PFSK-1 (cell line): ENCODE data around the gene NFE2L3.

Experiments
- FOXP2 ChIP-seq: optimal IDR thresholded peaks from 2 replicates; pipeline ENCODE3; 2011; ENCODE audit warnings: borderline replicate concordance, control low read depth, inconsistent platforms; ENCODE audit not compliant: insufficient read depth; ENCODE audit errors: extremely low read length, extremely low read depth
- POLR2AphosphoS5 ChIP-seq: IDR thresholded peaks from 2 replicates; pipeline ENCODE4 v1.6.1; 2012; ENCODE audit warnings: low read depth, mild to moderate bottlenecking, control low read depth, low read length, moderate library complexity
- SIN3A ChIP-seq: IDR thresholded peaks from 2 replicates; pipeline ENCODE4 v1.6.1; 2012; ENCODE audit warnings: mild to moderate bottlenecking, low read length, moderate library complexity, borderline replicate concordance; ENCODE audit not compliant: insufficient read depth
- TAF1 ChIP-seq: IDR thresholded peaks from 2 replicates; pipeline ENCODE4 v1.6.1; 2012; ENCODE audit warnings: low read length, control low read depth, borderline replicate concordance; ENCODE audit not compliant: insufficient read depth
- TF ChIP-seq, protein P1 (sequence below), 2 experiments: IDR thresholded peaks; 2 replicates each; pipeline versions ENCODE4 v1.6.1 to v1.8.0; 2011 to 2012; ENCODE audit warnings: low read depth in 2 of 2, low read length in 2 of 2, control low read depth in 1 of 2, inconsistent platforms in 1 of 2, mild to moderate bottlenecking in 1 of 2, moderate library complexity in 1 of 2; ENCODE audit not compliant: insufficient read depth in 1 of 2

The NFE2L3 gene

DNA sequence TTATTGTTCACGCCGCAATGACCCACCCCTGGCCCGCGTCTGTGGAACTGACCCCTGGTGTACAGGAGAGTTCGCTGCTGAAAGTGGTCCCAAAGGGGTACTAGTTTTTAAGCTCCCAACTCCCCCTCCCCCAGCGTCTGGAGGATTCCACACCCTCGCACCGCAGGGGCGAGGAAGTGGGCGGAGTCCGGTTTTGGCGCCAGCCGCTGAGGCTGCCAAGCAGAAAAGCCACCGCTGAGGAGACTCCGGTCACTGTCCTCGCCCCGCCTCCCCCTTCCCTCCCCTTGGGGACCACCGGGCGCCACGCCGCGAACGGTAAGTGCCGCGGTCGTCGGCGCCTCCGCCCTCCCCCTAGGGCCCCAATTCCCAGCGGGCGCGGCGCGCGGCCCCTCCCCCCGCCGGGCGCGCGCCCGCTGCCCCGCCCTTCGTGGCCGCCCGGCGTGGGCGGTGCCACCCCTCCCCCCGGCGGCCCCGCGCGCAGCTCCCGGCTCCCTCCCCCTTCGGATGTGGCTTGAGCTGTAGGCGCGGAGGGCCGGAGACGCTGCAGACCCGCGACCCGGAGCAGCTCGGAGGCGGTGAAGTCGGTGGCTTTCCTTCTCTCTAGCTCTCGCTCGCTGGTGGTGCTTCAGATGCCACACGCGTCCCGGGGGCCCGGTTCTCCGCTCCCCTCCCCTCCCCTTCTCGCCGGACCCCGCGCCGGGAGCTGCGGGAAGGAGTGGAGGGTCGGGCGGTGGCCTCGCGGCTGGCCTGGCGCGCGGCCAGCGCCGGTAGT, 49.4 kb downstream of the NFE2L3 start, which contains the start of gene CBX3:
TSS of gene CBX3 (plus strand) at position 499 of the 772 bp plus-strand sequence. CDS start 1,254 bp downstream, outside the sequence.
- TF ChIP-seq SIN3A (no peak; the same call in 1 of the 2 replicates), POLR2AphosphoS5 (peak; percentile 84), FOXP2 (no peak), TAF1 (peak; percentile 91)
- TF ChIP-seq, protein P1, sequence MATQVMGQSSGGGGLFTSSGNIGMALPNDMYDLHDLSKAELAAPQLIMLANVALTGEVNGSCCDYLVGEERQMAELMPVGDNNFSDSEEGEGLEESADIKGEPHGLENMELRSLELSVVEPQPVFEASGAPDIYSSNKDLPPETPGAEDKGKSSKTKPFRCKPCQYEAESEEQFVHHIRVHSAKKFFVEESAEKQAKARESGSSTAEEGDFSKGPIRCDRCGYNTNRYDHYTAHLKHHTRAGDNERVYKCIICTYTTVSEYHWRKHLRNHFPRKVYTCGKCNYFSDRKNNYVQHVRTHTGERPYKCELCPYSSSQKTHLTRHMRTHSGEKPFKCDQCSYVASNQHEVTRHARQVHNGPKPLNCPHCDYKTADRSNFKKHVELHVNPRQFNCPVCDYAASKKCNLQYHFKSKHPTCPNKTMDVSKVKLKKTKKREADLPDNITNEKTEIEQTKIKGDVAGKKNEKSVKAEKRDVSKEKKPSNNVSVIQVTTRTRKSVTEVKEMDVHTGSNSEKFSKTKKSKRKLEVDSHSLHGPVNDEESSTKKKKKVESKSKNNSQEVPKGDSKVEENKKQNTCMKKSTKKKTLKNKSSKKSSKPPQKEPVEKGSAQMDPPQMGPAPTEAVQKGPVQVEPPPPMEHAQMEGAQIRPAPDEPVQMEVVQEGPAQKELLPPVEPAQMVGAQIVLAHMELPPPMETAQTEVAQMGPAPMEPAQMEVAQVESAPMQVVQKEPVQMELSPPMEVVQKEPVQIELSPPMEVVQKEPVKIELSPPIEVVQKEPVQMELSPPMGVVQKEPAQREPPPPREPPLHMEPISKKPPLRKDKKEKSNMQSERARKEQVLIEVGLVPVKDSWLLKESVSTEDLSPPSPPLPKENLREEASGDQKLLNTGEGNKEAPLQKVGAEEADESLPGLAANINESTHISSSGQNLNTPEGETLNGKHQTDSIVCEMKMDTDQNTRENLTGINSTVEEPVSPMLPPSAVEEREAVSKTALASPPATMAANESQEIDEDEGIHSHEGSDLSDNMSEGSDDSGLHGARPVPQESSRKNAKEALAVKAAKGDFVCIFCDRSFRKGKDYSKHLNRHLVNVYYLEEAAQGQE (IDR thresholded peaks at IDR 0.05; ENCODE audit: insufficient read depth in 1 of 2, low read depth in 2 of 2, low read length in 2 of 2), result peak; percentile 41 to 42; a peak in 1 of 4 replicates

DNA sequence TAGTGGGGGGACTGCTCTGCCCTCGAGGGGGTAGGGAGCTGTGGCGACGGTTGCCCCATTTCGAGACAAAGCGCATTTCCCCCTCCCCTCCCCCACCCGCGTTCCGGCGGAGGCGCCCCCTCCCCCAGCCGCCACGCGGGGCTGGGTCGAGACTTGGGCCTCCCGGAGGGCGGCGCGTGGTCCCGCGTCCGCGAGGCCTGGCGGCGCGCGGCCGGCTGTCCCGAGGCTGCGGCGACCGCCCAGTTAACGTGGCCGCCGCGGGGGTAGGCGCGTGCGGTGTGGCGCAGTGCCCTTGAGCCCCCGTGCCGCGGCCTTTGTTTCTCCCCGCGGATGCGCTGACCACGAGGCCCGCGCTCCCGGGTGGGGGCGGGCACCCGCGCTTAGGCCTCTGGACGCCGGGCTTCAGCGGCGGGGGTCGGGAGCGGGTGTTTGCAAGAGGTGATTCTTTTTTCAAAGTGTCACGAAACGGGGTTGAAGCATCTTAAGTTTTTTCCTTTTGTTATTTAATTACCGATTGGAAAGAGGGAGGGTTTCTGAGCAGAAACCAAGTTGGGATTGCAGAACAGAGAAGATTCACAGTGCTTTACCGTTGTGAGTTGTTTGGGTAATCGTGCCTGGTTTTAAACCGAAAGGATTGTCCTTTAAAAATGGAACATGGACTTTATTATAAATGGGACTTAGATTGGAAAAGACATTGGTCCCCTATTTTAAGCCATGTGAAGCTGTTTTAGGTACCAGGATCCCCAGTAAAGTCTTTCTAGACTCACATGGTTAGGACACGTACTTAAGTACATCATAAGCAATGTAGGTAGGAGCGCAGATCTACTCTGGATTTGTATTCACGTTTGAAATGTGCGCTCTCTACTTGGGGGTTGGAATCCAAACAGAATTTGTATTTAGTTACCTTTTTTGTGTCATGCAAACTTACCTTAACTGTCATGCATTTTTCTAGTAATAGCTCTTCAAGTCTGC, 50.3 kb downstream of the NFE2L3 start:
- no peak for TF ChIP-seq FOXP2
- TF ChIP-seq, protein P1 (IDR thresholded peaks at IDR 0.05; ENCODE audit: insufficient read depth in 1 of 2, low read depth in 2 of 2, low read length in 2 of 2), result no peak
- TF ChIP-seq SIN3A, result no peak
- no peak for TF ChIP-seq TAF1
- TF ChIP-seq POLR2AphosphoS5, result no peak

DNA sequence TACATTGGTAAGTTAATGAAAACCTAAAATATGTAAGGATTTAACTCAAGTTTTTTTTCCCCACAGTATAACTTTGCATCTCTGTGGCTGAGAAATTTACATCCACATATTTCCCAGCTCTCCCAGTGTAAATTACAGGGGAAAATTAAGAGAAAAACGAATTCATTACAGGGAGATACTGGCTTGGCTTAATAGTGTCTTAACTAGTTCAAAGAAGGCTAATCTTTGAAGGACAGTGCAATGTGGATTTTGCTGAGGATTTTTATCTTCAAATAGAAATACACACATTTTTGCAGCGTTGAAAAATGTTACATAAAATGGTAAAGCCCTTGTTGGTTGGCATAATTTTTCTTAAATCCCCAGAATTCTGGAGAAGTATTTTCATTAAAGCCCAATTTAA, 51.0 kb downstream of the NFE2L3 start:
- no peak for TF ChIP-seq SIN3A
- TF ChIP-seq FOXP2, result no peak
- TF ChIP-seq POLR2AphosphoS5, result no peak
- TF ChIP-seq, protein P1 (IDR thresholded peaks at IDR 0.05; ENCODE audit: insufficient read depth in 1 of 2, low read depth in 2 of 2, low read length in 2 of 2), result no peak

DNA sequence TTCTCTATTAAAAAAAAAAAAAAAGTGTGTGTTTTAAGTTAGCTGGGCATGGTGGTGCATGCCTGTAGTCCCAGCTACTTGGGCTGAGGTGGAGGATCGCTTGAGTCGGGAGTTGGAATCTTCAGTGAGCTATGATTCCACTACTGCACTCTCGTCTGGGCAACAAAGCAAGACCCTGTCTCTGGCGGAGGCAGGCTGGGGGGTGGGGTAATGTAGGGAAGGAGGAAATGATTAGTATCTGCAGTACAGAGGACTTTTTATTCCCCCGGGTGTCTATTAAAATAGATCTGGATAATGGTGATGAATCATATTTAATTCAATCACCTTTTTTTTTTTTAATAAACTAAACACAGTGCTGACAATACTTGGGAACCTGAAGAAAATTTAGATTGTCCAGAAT, 56.0 kb downstream of the NFE2L3 start:
- TF ChIP-seq SIN3A (no peak; the same call in 1 of the 2 replicates), POLR2AphosphoS5 (no peak), FOXP2 (no peak), TAF1 (no peak)
- TF ChIP-seq, protein P1 (IDR thresholded peaks at IDR 0.05; ENCODE audit: insufficient read depth in 1 of 2, low read depth in 2 of 2, low read length in 2 of 2), result no peak
